Ectodermal cell (in vitro differentiated cells): ENCODE measurements around the gene RAB37. TPM values are rescaled to one million over a fixed set of nuclear protein-coding genes. Genes with fewer than 3 reads are reported as not detected.

Source experiments
- H3K27ac ChIP-seq: 2 replicates; pipeline ENCODE4 v1.7.0; 2013; ENCODE audit warnings: mild to moderate bottlenecking, low read depth, low read length; ENCODE audit not compliant: insufficient read depth, poor library complexity, severe bottlenecking
- H3K27me3 ChIP-seq: 2 replicates; pipeline ENCODE4 v1.7.0; 2013; ENCODE audit warnings: mild to moderate bottlenecking, low read length; ENCODE audit not compliant: insufficient read depth, control insufficient read depth, poor library complexity, severe bottlenecking
- H3K36me3 ChIP-seq: one replicate; pipeline ENCODE4 v1.7.0; 2013; ENCODE audit warnings: low read length; ENCODE audit not compliant: control insufficient read depth, insufficient read depth
- H3K4me1 ChIP-seq: one replicate; pipeline ENCODE4 v1.7.0; 2013; ENCODE audit warnings: low read length; ENCODE audit not compliant: control insufficient read depth, insufficient read depth
- H3K4me3 ChIP-seq: 2 replicates; pipeline ENCODE4 v1.7.0; 2013; ENCODE audit warnings: low read depth, low read length, control low read depth; ENCODE audit not compliant: insufficient read depth
- H3K9me3 ChIP-seq: 2 replicates; pipeline ENCODE4 v1.7.0; 2013; ENCODE audit warnings: mild to moderate bottlenecking, low read length, moderate library complexity; ENCODE audit not compliant: control insufficient read depth
- WGBS, 2 experiments: methylation state at CpG; one replicate each; pipeline ENCODE4 v1.1.7; 2013; ENCODE audit warnings: missing lambda C conversion rate in 2 of 2; 5-methylcytosine and 5-hydroxymethylcytosine counted together
- polyA plus RNA-seq, 4 experiments: library from polyadenylated mRNA; stranded (reverse); fragments of 50-300 nt; gene quantifications; one replicate each; pipeline ENCODE4 v1.2.3, GENCODE V29; 2013

RAB37 gene
- 1.6 TPM for polyA plus RNA-seq (2013, experiment 1 of 4)
- polyA plus RNA-seq (2013, experiment 2 of 4) = 1.6 TPM
- polyA plus RNA-seq (2013, experiment 3 of 4) = 1.5 TPM
- 1.3 TPM for polyA plus RNA-seq (2013, experiment 4 of 4)

GRCh38 chr17:74736513-74737298, at the start of gene RAB37:
RAB37 (plus strand) TSS chr17:74737256; CDS start chr17:74737273, 17 bp downstream.
- H3K36me3 ChIP-seq = no peaks in the 10 kb centered on the region
- peaks cover 21% of the 10 kb centered on the region for H3K4me1 ChIP-seq
- H3K9me3 ChIP-seq = no peaks in the 10 kb centered on the region
- 1 to 2% methylated on average over 67 of the region's 67 CpGs for WGBS, 2 experiments
- peaks cover 59% of the 10 kb centered on the region for H3K27me3 ChIP-seq
- H3K27ac ChIP-seq = no peak within 1 kb of the TSS
- peak within 1 kb of the TSS; percentile 32 for H3K4me3 ChIP-seq

- H3K4me1 ChIP-seq = no peaks in the 10 kb centered on the region
- WGBS, 2 experiments = 96 to 98% methylated on average over 3 of the region's 3 CpGs
- H3K27ac ChIP-seq = no peak overlapping the region
- H3K4me3 ChIP-seq = no peak overlapping the region
- H3K9me3 ChIP-seq = no peaks in the 10 kb centered on the region
- no peaks in the 10 kb centered on the region for H3K36me3 ChIP-seq
- peaks cover 1% of the 10 kb centered on the region for H3K27me3 ChIP-seq
Measured at GRCh38 chr17:74687886-74688285, 49.2 kb upstream of the RAB37 start.

- no peak overlapping the region for H3K27ac ChIP-seq
- peaks cover 3% of the 10 kb centered on the region for H3K27me3 ChIP-seq
- H3K36me3 ChIP-seq = no peaks in the 10 kb centered on the region
- no peak overlapping the region for H3K4me3 ChIP-seq
- whole genome bisulfite sequencing, 2 experiments = 85 to 90% methylated on average over 6 of the region's 6 CpGs
- H3K4me1 ChIP-seq = no peaks in the 10 kb centered on the region
- no peaks in the 10 kb centered on the region for H3K9me3 ChIP-seq
Measured at GRCh38 chr17:74690409-74690825, 46.6 kb upstream of the RAB37 start.

DNA sequence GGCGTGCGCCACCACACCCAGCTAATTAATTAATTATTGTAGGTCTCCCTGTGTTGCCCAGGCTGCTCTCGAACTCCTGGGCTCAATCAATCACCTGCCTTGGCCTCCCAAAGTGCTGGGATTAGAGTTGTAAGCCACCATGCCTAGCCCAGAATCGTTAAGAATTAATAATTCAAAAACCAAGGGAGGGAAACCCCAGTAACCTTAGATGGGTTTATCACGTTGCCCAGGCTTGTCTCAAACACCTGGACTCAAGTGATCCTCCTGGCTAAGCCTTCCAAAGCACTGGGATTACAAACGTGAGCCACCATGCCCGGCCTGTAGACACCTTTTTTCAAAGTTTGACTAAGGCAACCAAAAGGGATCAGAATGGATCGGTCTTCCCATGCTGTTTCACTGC, 45.9 kb upstream of the RAB37 start:
- Histone ChIP-seq H3K27ac (no peak overlapping the region), H3K27me3 (peaks cover 3% of the 10 kb centered on the region), H3K9me3 (no peaks in the 10 kb centered on the region), H3K36me3 (no peaks in the 10 kb centered on the region), H3K4me1 (no peaks in the 10 kb centered on the region), H3K4me3 (no peak overlapping the region)
- WGBS, 2 experiments = 77 to 86% methylated on average over 8 of the region's 8 CpGs

GRCh38 chr17:74694081-74694480, 43.0 kb upstream of the RAB37 start:
- WGBS, 2 experiments = 84 to 86% methylated on average over 4 of the region's 4 CpGs
- Histone ChIP-seq H3K36me3 (no peaks in the 10 kb centered on the region), H3K27ac (no peak overlapping the region), H3K4me3 (no peak overlapping the region), H3K4me1 (no peaks in the 10 kb centered on the region), H3K9me3 (no peaks in the 10 kb centered on the region), H3K27me3 (peaks cover 3% of the 10 kb centered on the region)

DNA sequence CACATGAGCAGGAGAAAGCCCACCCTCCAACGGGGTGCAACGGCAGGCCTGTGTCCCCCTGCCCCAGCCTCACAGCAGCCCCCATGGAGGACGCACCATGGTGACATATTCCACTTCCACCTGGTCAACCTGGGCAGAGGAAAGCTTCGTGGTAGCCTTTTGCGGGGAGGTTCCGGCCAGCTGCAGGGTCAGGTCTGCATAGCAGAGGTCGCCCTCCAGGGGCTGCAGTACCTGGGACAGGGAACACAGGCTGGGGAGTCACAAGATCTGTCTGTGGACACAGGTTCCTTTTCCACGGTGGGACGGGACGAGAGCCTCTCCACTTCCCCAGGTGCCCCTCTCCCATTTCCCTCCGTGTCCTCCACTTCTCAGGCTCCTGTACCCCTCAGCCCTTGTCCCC, 41.4 kb upstream of the RAB37 start:
- no peaks in the 10 kb centered on the region for H3K36me3 ChIP-seq
- no peak overlapping the region for H3K4me3 ChIP-seq
- no peaks in the 10 kb centered on the region for H3K4me1 ChIP-seq
- no peak overlapping the region for H3K27ac ChIP-seq
- peaks cover 3% of the 10 kb centered on the region for H3K27me3 ChIP-seq
- no peaks in the 10 kb centered on the region for H3K9me3 ChIP-seq
- 84 to 85% methylated on average over 11 of the region's 11 CpGs for WGBS, 2 experiments

- Histone ChIP-seq H3K4me1 (no peaks in the 10 kb centered on the region), H3K36me3 (no peaks in the 10 kb centered on the region), H3K4me3 (no peak overlapping the region), H3K9me3 (no peaks in the 10 kb centered on the region), H3K27ac (no peak overlapping the region), H3K27me3 (peaks cover 3% of the 10 kb centered on the region)
- WGBS, 2 experiments = 88 to 97% methylated on average over 2 of the region's 2 CpGs
Measured at GRCh38 chr17:74697515-74697914, 39.5 kb upstream of the RAB37 start.

- Histone ChIP-seq H3K27ac (no peak overlapping the region), H3K4me3 (no peak overlapping the region), H3K9me3 (no peaks in the 10 kb centered on the region), H3K36me3 (no peaks in the 10 kb centered on the region), H3K4me1 (no peaks in the 10 kb centered on the region), H3K27me3 (peaks cover under 1% of the 10 kb centered on the region)
- 89 to 90% methylated on average over 7 of the region's 7 CpGs for WGBS, 2 experiments
Measured at GRCh38 chr17:74698069-74698468, 39.0 kb upstream of the RAB37 start.

DNA sequence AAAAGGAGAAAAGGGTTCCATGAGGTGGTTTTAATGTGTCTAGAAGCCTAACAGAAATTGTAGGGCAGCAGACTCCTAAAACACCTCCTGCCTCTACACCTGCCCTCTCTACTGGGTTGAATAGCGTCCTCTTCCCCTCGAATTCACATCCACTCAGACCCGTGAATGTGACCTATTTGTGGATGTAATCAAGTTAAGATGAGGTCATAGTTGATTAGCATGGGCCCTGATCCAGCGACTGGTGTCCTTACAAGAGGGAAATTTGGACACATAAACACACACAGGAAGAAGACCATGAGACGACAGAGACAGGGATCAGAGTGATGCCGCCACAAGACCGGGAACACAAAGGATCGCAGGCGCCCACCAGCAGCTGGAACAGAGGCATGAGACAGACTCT, 37.8 kb upstream of the RAB37 start:
- H3K4me3 ChIP-seq = no peak overlapping the region
- H3K27me3 ChIP-seq = no peaks in the 10 kb centered on the region
- H3K4me1 ChIP-seq = no peaks in the 10 kb centered on the region
- H3K36me3 ChIP-seq = no peaks in the 10 kb centered on the region
- no peak overlapping the region for H3K27ac ChIP-seq
- no peaks in the 10 kb centered on the region for H3K9me3 ChIP-seq
- WGBS, 2 experiments = 86 to 90% methylated on average over 8 to 9 of the region's 9 CpGs

- Histone ChIP-seq H3K27me3 (no peaks in the 10 kb centered on the region), H3K4me3 (no peak overlapping the region), H3K9me3 (no peaks in the 10 kb centered on the region), H3K27ac (no peak overlapping the region), H3K36me3 (no peaks in the 10 kb centered on the region), H3K4me1 (no peaks in the 10 kb centered on the region)
- 86 to 87% methylated on average over 9 of the region's 9 CpGs for WGBS, 2 experiments
Measured at GRCh38 chr17:74702116-74702871, 34.8 kb upstream of the RAB37 start.
